Hepatocyte (in vitro differentiated cells): Measurements from ENCODE around the gene TMEM14A. TPM values are rescaled to one million over a fixed set of nuclear protein-coding genes. Genes with fewer than 3 reads are reported as not detected.
"Not testable (repeated sequence)": the region's sequence is repeated elsewhere in the genome, so short reads cannot be mapped to it uniquely, and the experiment has no call there.

ENCODE experiments used
- DNase-seq: peaks from one replicate; pipeline ENCODE4 v3.0.0-alpha.2; 2016; ENCODE audit warnings: low spot score
- H2AFZ ChIP-seq: fragments of 200-600 bp; sonication (generic); 2 replicates; pipeline ENCODE4 v1.6.0; 2016; ENCODE audit warnings: antibody characterized with exemption, mild to moderate bottlenecking
- H3K27ac ChIP-seq: fragments of 200-600 bp; sonication (generic); 2 replicates; pipeline ENCODE4 v1.5.1; 2016; ENCODE audit warnings: mild to moderate bottlenecking
- H3K27me3 ChIP-seq: fragments of 200-600 bp; sonication (generic); 2 replicates; pipeline ENCODE4 v1.6.1; 2016
- H3K36me3 ChIP-seq: fragments of 200-600 bp; sonication (generic); replicated peaks from 2 replicates; pipeline ENCODE4 v1.5.1; 2016; ENCODE audit warnings: low read depth; ENCODE audit not compliant: insufficient read depth
- H3K4me1 ChIP-seq: fragments of 200-600 bp; sonication (generic); 2 replicates; pipeline ENCODE4 v1.5.1; 2016; ENCODE audit warnings: mild to moderate bottlenecking, moderate library complexity; ENCODE audit not compliant: insufficient read depth
- H3K4me2 ChIP-seq: fragments of 200-600 bp; sonication (generic); 2 replicates; pipeline ENCODE4 v1.6.0; 2016
- H3K4me3 ChIP-seq: fragments of 200-600 bp; sonication (generic); 2 replicates; pipeline ENCODE4 v1.5.1; 2016; ENCODE audit warnings: mild to moderate bottlenecking
- H3K79me2 ChIP-seq: fragments of 200-600 bp; sonication (generic); 2 replicates; pipeline ENCODE4 v1.6.0; 2017; ENCODE audit warnings: mild to moderate bottlenecking
- H3K9me2 ChIP-seq: fragments of 200-600 bp; sonication (generic); replicated peaks from 2 replicates; pipeline ENCODE4 v1.6.0; 2017; ENCODE audit warnings: mild to moderate bottlenecking; ENCODE audit not compliant: insufficient read depth
- H3K9me3 ChIP-seq: fragments of 200-600 bp; sonication (generic); 2 replicates; pipeline ENCODE4 v1.5.1; 2016; ENCODE audit warnings: low read depth, mild to moderate bottlenecking
- H4K20me1 ChIP-seq: fragments of 200-600 bp; sonication (generic); 2 replicates; pipeline ENCODE4 v1.6.0; 2016; ENCODE audit warnings: mild to moderate bottlenecking; ENCODE audit not compliant: insufficient read depth, poor library complexity, severe bottlenecking
- CTCF ChIP-seq: fragments of 200-600 bp; sonication (generic); IDR thresholded peaks from 2 replicates; pipeline ENCODE4 v1.5.1; 2016; ENCODE audit warnings: antibody characterized with exemption, mild to moderate bottlenecking; ENCODE audit not compliant: poor library complexity
- EZH2 ChIP-seq: fragments of 200-600 bp; sonication (generic); IDR thresholded peaks from 2 replicates; pipeline ENCODE4 v1.6.1; 2016; ENCODE audit warnings: antibody characterized with exemption, mild to moderate bottlenecking, borderline replicate concordance
- EZH2phosphoT487 ChIP-seq: fragments of 200-600 bp; sonication (generic); IDR thresholded peaks from one replicate; pipeline ENCODE4 v1.6.1; 2018; ENCODE audit warnings: antibody characterized with exemption, mild to moderate bottlenecking, low read depth, moderate library complexity; ENCODE audit not compliant: unreplicated experiment, severe bottlenecking
- WGBS: methylation state at CpG from one replicate; pipeline ENCODE4 v1.1.6; 2016; ENCODE audit warnings: low lambda C conversion rate; ENCODE audit errors: missing lambda C conversion rate; 5-methylcytosine and 5-hydroxymethylcytosine counted together
- polyA plus RNA-seq: library from polyadenylated mRNA; unstranded; fragments of >200 nt; fragmentation: Nextera tagmentation; extraction: Ambion mirVana; gene quantifications from 2 replicates; pipeline ENCODE4 v1.2.1, GENCODE V29; 2016
- total RNA-seq: library from RNA; depleted of rRNA; stranded (reverse); fragments of >200 nt; gene quantifications from 2 replicates; pipeline ENCODE4 v1.2.3, GENCODE V29; 2014

TMEM14A gene
- total and polyA plus RNA-seq, 2 experiments from 2014 or later: 84.5 to 86.9 TPM

GRCh38 chr6:52706001-52706400 is 35.1 kb downstream of the TMEM14A start:
- H3K9me3 ChIP-seq: no peaks in the 10 kb centered on the region
- TF ChIP-seq EZH2phosphoT487: no peak
- TF ChIP-seq EZH2: no peak
- TF ChIP-seq CTCF: no peak
- no peak overlapping the region for H3K4me2 ChIP-seq
- H3K4me3 ChIP-seq: no peak overlapping the region
- H3K9me2 ChIP-seq: no peaks in the 10 kb centered on the region
- H3K27me3 ChIP-seq: no peaks in the 10 kb centered on the region
- H3K79me2 ChIP-seq: no peaks in the 10 kb centered on the region
- H3K36me3 ChIP-seq: no peaks in the 10 kb centered on the region
- H4K20me1 ChIP-seq: no peaks in the 10 kb centered on the region
- no peak overlapping the region for H3K27ac ChIP-seq
- no peak for DNase-seq
- H2AFZ ChIP-seq: no peak overlapping the region
- whole genome bisulfite sequencing: 80% methylated on average over 3 of the region's 3 CpGs
- no peaks in the 10 kb centered on the region for H3K4me1 ChIP-seq

- Histone ChIP-seq H3K4me1 (no peaks in the 10 kb centered on the region), H3K27ac (no peak overlapping the region), H2AFZ (no peak overlapping the region), H3K9me2 (no peaks in the 10 kb centered on the region), H3K4me3 (no peak overlapping the region), H3K36me3 (no peaks in the 10 kb centered on the region), H3K27me3 (no peaks in the 10 kb centered on the region), H3K9me3 (no peaks in the 10 kb centered on the region), H4K20me1 (no peaks in the 10 kb centered on the region), H3K4me2 (no peak overlapping the region), H3K79me2 (no peaks in the 10 kb centered on the region)
- 74% methylated on average over 3 of the region's 3 CpGs for WGBS
- DNase-seq: no peak
- TF ChIP-seq EZH2: no peak
- no peak for TF ChIP-seq CTCF
- no peak for TF ChIP-seq EZH2phosphoT487
Measured at GRCh38 chr6:52707963-52708680, 37.2 kb downstream of the TMEM14A start.

GRCh38 chr6:52712136-52712535 is 41.2 kb downstream of the TMEM14A start:
- Histone ChIP-seq H3K9me2 (no peaks in the 10 kb centered on the region), H3K4me1 (no peaks in the 10 kb centered on the region), H2AFZ (no peak overlapping the region), H3K27me3 (no peaks in the 10 kb centered on the region), H3K79me2 (no peaks in the 10 kb centered on the region), H3K27ac (no peak overlapping the region), H3K9me3 (no peaks in the 10 kb centered on the region), H4K20me1 (no peaks in the 10 kb centered on the region), H3K4me3 (no peak overlapping the region), H3K36me3 (no peaks in the 10 kb centered on the region), H3K4me2 (no peak overlapping the region)
- DNase-seq: no peak
- TF ChIP-seq CTCF (no peak), EZH2 (no peak)
- 90% methylated on average over 2 of the region's 2 CpGs for WGBS

- not testable (repeated sequence) for H4K20me1 ChIP-seq
- 92% methylated on average over 9 of the region's 9 CpGs for WGBS
Measured at GRCh38 chr6:52714761-52715160, 43.8 kb downstream of the TMEM14A start.

More at GRCh38 chr6:52714761-52715160, 43.8 kb downstream of the TMEM14A start:
- not testable (repeated sequence) for DNase-seq, H3K4me3 ChIP-seq, H3K27me3 ChIP-seq, H3K4me2 ChIP-seq, H3K9me2 ChIP-seq, H3K36me3 ChIP-seq, H3K4me1 ChIP-seq, H2AFZ ChIP-seq, H3K27ac ChIP-seq, H3K9me3 ChIP-seq, H3K79me2 ChIP-seq
